ENCODE data around the gene FAM171A2. TPM values are rescaled to one million over a fixed set of nuclear protein-coding genes. Genes with fewer than 3 reads are reported as not detected.

The FAM171A2 gene
- total RNA-seq, 1 experiment from 2014 or later: 0.30 TPM

DNA sequence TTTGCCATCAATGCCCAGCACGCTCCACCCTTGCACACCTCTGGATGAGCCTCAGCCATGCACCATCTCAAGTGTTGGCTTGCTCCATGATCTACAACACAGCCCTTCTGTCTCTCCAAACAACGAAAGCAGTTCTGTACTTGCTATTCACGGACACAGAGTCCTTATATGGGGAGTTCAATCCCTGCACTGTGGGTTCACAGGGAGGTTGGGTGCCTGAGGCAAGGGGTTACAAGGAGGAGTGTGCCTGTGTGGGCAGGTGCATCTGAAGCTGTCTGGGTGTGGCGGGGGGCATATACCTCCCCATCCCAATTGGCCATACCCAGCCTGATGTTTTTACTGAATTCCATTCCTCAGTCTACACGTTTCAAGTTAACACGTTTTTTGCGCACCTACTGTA, 49.6 kb downstream of the FAM171A2 start:
- TF ChIP-seq, protein P1, sequence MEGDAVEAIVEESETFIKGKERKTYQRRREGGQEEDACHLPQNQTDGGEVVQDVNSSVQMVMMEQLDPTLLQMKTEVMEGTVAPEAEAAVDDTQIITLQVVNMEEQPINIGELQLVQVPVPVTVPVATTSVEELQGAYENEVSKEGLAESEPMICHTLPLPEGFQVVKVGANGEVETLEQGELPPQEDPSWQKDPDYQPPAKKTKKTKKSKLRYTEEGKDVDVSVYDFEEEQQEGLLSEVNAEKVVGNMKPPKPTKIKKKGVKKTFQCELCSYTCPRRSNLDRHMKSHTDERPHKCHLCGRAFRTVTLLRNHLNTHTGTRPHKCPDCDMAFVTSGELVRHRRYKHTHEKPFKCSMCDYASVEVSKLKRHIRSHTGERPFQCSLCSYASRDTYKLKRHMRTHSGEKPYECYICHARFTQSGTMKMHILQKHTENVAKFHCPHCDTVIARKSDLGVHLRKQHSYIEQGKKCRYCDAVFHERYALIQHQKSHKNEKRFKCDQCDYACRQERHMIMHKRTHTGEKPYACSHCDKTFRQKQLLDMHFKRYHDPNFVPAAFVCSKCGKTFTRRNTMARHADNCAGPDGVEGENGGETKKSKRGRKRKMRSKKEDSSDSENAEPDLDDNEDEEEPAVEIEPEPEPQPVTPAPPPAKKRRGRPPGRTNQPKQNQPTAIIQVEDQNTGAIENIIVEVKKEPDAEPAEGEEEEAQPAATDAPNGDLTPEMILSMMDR (IDR thresholded peaks at IDR 0.05; ENCODE audit: unreplicated experiment): no peak
- ChIA-PET POLR2A (interaction anchor here (0.6 kb wide), 1 partner anchor 9 kb away, joined by 3 read pairs; no protein-coding TSS in a partner anchor), CTCF (no interaction called here)
- BruUV-seq (replicated peaks): no TSS peak
- no peak for DNase-seq (ENCODE audit: unreplicated experiment)
- Mint-ChIP-seq H3K36me3 (ENCODE audit: insufficient read depth, unreplicated experiment) (peaks cover 10% of the 10 kb centered on the region), H3K4me3 (ENCODE audit: unreplicated experiment) (peak overlapping the region; percentile 28), H3K4me1 (ENCODE audit: insufficient read depth, unreplicated experiment) (peaks cover 20% of the 10 kb centered on the region), H3K27ac (ENCODE audit: low read depth, unreplicated experiment) (no peak overlapping the region), H3K9me3 (ENCODE audit: unreplicated experiment) (no peaks in the 10 kb centered on the region), H3K27me3 (ENCODE audit: insufficient read depth, unreplicated experiment) (peaks cover 12% of the 10 kb centered on the region)
- intact Hi-C loops (cut with micrococcal nuclease): no loop called here

DNA sequence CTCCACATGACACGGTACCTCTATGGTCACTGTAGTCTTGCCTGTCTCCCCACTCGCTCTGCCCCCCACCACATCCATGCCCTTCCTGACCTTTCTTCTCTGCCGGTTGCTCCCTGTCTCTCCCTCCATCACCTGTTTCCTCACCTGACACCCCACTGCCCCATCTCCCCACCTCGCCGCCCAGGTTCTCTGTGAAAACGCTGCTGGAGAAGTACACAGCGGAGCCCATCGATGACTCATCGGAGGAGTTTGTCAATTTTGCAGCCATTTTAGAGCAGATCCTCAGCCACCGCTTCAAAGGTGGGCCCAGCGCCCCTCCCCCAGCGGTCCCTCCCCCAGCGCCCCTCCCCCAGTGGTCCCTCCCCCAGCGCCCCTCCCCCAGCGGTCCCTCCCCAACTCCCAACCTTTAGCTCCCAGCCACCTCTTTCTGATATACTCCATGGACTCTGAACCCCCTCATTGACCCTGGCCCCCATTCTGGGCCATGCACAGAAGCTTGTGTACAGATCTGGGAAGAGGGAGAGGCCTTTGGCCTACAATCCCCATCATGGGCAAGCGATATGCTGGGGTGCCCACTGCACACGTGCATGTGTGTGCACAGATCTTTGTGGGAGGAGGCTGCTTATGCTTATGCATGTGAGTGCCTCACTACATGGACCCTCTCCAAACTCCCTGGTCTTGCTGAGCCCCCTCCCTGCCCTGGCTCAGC, 51.1 kb downstream of the FAM171A2 start:
- Mint-ChIP-seq H3K4me1 (ENCODE audit: insufficient read depth, unreplicated experiment) (peaks cover 20% of the 10 kb centered on the region), H3K4me3 (ENCODE audit: unreplicated experiment) (no peak overlapping the region), H3K27me3 (ENCODE audit: insufficient read depth, unreplicated experiment) (peaks cover 14% of the 10 kb centered on the region), H3K9me3 (ENCODE audit: unreplicated experiment) (no peaks in the 10 kb centered on the region), H3K27ac (ENCODE audit: low read depth, unreplicated experiment) (no peak overlapping the region), H3K36me3 (ENCODE audit: insufficient read depth, unreplicated experiment) (peaks cover 10% of the 10 kb centered on the region)
- intact Hi-C loops (cut with micrococcal nuclease): no loop called here
- DNase-seq (ENCODE audit: unreplicated experiment): no peak
- TF ChIP-seq, protein P1 (IDR thresholded peaks at IDR 0.05; ENCODE audit: unreplicated experiment): no peak
- POLR2A ChIA-PET: no interaction called here
- BruUV-seq (replicated peaks): no TSS peak
- CTCF ChIA-PET: interaction anchor here (0.6 to 1.0 kb wide), 2 partner anchors 91 to 139 kb away, joined by 4 to 6 read pairs; no protein-coding TSS in a partner anchor

DNA sequence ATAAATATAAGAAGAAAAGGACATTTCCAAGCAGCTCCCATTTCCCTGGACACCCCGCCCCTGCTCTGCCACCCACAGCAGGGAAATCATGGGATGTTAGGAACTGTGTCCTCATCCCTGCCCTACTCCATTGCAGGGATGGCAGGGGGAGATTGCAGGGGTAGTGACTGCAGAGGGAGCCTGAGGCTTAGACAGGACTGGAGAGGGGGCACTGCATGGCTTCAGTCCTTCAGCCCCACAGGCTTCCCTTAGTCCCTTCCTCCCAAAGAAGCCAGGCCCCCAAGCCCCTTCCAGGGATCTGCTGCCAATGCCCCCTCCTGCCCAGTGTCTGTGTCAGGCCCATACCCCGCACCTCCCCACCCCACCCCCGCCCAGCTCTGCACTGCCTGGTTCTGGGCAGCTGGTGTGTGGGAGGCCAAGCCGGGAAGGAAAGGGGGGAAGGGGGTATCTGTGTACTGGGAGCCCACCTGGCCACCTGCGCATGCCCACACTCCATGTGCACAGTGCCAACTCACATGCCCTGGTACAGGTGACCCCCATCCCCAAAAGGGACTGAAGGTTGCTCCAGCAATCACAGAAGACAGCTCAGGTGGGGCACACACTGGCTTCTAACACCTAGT, 52.0 kb downstream of the FAM171A2 start:
- CTCF ChIA-PET: no interaction called here
- Mint-ChIP-seq H3K36me3 (ENCODE audit: insufficient read depth, unreplicated experiment) (peaks cover 7% of the 10 kb centered on the region), H3K9me3 (ENCODE audit: unreplicated experiment) (no peaks in the 10 kb centered on the region), H3K4me3 (ENCODE audit: unreplicated experiment) (no peak overlapping the region), H3K4me1 (ENCODE audit: insufficient read depth, unreplicated experiment) (peaks cover 20% of the 10 kb centered on the region), H3K27me3 (ENCODE audit: insufficient read depth, unreplicated experiment) (peaks cover 23% of the 10 kb centered on the region), H3K27ac (ENCODE audit: low read depth, unreplicated experiment) (no peak overlapping the region)
- DNase-seq (ENCODE audit: unreplicated experiment): no peak
- BruUV-seq (replicated peaks): no TSS peak
- intact Hi-C loops (cut with micrococcal nuclease): no loop called here
- POLR2A ChIA-PET: interaction anchor here (0.7 to 0.9 kb wide), 2 partner anchors 10 to 93 kb away, joined by 3 read pairs; no protein-coding TSS in a partner anchor
- TF ChIP-seq, protein P1 (IDR thresholded peaks at IDR 0.05; ENCODE audit: unreplicated experiment): no peak

DNA sequence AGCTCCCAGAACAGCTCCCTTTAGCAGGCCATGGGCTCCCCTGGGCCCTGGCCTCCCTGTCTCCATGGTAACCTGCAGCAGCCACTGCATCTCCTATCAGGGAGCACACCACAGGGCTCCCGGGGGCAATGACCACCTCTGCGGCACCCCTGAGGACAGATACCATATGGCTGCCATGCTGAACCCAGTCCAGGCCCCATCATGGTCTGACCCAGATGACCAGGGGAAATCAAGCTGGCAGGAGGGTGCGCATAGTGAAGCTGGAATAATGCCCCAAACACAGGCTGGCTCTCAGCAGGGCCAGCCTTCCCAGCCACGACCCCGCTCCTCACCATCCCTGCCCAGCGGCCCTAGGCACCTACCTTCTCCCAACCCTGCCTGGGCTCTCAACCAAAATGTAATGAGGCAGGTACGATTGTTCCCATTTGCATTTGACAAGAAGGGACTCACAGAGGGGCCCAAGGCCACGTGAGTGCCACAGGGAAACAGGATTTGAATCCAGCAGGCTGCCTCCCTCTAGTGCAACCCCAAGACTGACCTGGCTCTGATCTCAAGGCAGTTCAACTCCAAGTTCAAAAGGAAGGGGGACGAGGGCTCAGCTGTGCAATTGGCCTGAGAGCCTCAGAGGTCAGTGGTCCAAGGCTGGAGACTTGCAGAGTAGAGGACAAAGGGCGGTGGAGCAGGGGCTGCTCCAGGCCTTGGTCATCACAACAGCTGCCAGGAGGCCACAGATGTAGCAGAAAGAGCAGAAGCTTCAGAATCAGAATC, 52.9 kb downstream of the FAM171A2 start:
- CTCF ChIA-PET: interaction anchor here (0.5 to 1.1 kb wide), 3 partner anchors 18 to 109 kb away, joined by 3 read pairs; no protein-coding TSS in a partner anchor
- TF ChIP-seq, protein P1 (IDR thresholded peaks at IDR 0.05; ENCODE audit: unreplicated experiment): no peak

More for the DNA sequence above, 52.9 kb downstream of the FAM171A2 start:
- peaks cover 15% of the 10 kb centered on the region for H3K4me1 Mint-ChIP-seq (ENCODE audit: insufficient read depth, unreplicated experiment)
- no peaks in the 10 kb centered on the region for H3K9me3 Mint-ChIP-seq (ENCODE audit: unreplicated experiment)
- intact Hi-C loops (cut with micrococcal nuclease): no loop called here
- DNase-seq (ENCODE audit: unreplicated experiment): no peak
- H3K27me3 Mint-ChIP-seq (ENCODE audit: insufficient read depth, unreplicated experiment): peaks cover 20% of the 10 kb centered on the region
- H3K27ac Mint-ChIP-seq (ENCODE audit: low read depth, unreplicated experiment): no peak overlapping the region
- POLR2A ChIA-PET: interaction anchor here (0.9 to 1.0 kb wide), 2 partner anchors 11 to 90 kb away, joined by 3 read pairs; no protein-coding TSS in a partner anchor
- no peak overlapping the region for H3K4me3 Mint-ChIP-seq (ENCODE audit: unreplicated experiment)
- no TSS peak for BruUV-seq (replicated peaks)
- no peaks in the 10 kb centered on the region for H3K36me3 Mint-ChIP-seq (ENCODE audit: insufficient read depth, unreplicated experiment)

Data from MCF 10A (cell line).